Thyroid gland (tissue), 4 donors: ENCODE results near the gene CCDC85B.

Experiments used
- CTCF ChIP-seq, 6 experiments: fragments of 200-600 bp in 3 of 6; fragments of 450-650 bp in 3 of 6; sonication (generic) in 3 of 6; IDR thresholded peaks; one replicate each; pipeline ENCODE4 v1.5.1; 2016 to 2019; ENCODE audit warnings: antibody characterized with exemption in 6 of 6, mild to moderate bottlenecking in 2 of 6, inconsistent platforms in 1 of 6, moderate library complexity in 1 of 6
- POLR2A ChIP-seq, 2 donors: fragments of 450-650 bp; IDR thresholded peaks; one replicate each; pipeline ENCODE4 v1.6.1; 2017; ENCODE audit warnings: antibody characterized with exemption in 2 of 2, mild to moderate bottlenecking in 2 of 2, moderate library complexity in 1 of 2

GRCh38 chr11:65891219-65892136, 1.0 kb downstream of the CCDC85B start:
- no peak for TF ChIP-seq CTCF (IDR thresholded peaks at IDR 0.05)
- TF ChIP-seq POLR2A (IDR thresholded peaks at IDR 0.05): no peak
